GM12878 (cell line): ENCODE data around the gene FOXJ3. TPM values are rescaled to one million over a fixed set of nuclear protein-coding genes. Genes with fewer than 3 reads are reported as not detected.

Experiments
- ATAC-seq: fragments of 200-7000 bp; cut with Tn5 transposase; 3 replicates; pipeline ENCODE4 v1.9.1; 2020; ENCODE audit warnings: mild to moderate bottlenecking, moderate library complexity
- BruUV-seq: library from RNA; stranded (reverse); fragments of 400-500 nt; replicated peaks from 2 replicates; lab custom pipeline; 2021; lab: Mats Ljungman, UMichigan
- CTCF ChIA-PET: fragments of 300-600 bp; sonication (Branson Sonifier 250); formaldehyde crosslinking; extraction: SDS; loops from one replicate; lab custom pipeline; 2021; ENCODE audit warnings: inconsistent platforms; lab: Yijun Ruan, JAX
- POLR2A ChIA-PET: fragments of 350-600 bp; formaldehyde crosslinking; extraction: SDS; loops from one replicate; lab custom pipeline; 2021; ENCODE audit warnings: inconsistent platforms; lab: Charles Lee
- RAD21 ChIA-PET: fragments of 300-600 bp; sonication (Branson Sonifier 250); formaldehyde crosslinking; loops from one replicate; lab custom pipeline; 2023; ENCODE audit warnings: antibody characterized with exemption; ENCODE audit not compliant: unreplicated experiment; lab: Charles Lee
- SMC1A ChIA-PET: fragments of 300-600 bp; sonication (Branson Sonifier 250); formaldehyde crosslinking; loops from one replicate; lab custom pipeline; 2023; ENCODE audit not compliant: unreplicated experiment, uncharacterized antibody; lab: Charles Lee
- DNase-seq: peaks from one replicate; pipeline ENCODE4 v3.0.0-alpha.2; 2011; ENCODE audit warnings: low read depth, low spot score
- FAIRE-seq: peaks from 3 replicates; lab custom pipeline; 2011; peaks lifted over from hg19 to GRCh38; lab: Jason Lieb, UNC
- H2AFZ ChIP-seq: 2 replicates; pipeline ENCODE4 v1.6.0; 2011; ENCODE audit warnings: low read depth, low read length, control low read depth; ENCODE audit not compliant: control insufficient read depth
- H3K27ac ChIP-seq: 2 replicates; pipeline ENCODE4 v1.5.1; 2011; ENCODE audit warnings: control low read depth; ENCODE audit not compliant: control insufficient read depth, insufficient read depth
- H3K27me3 ChIP-seq, 2 experiments: replicated peaks in 1 of 2; 2 replicates each; pipeline versions ENCODE4 v1.6.0 to v1.6.1; 2011; ENCODE audit warnings: low read length in 1 of 2; ENCODE audit not compliant: control insufficient read depth in 2 of 2, insufficient read depth in 2 of 2
- H3K36me3 ChIP-seq, 2 experiments: 2 replicates each; pipeline ENCODE4 v1.5.1; 2011; ENCODE audit warnings: low read length in 1 of 2; ENCODE audit not compliant: control insufficient read depth in 2 of 2, insufficient read depth in 2 of 2
- H3K4me1 ChIP-seq: 2 replicates; pipeline ENCODE4 v1.6.1; 2011; ENCODE audit warnings: mild to moderate bottlenecking, low read length, moderate library complexity, mixed read lengths; ENCODE audit not compliant: control insufficient read depth, insufficient read depth
- H3K4me2 ChIP-seq: 2 replicates; pipeline ENCODE4 v1.6.0; 2011; ENCODE audit warnings: control low read depth; ENCODE audit not compliant: control insufficient read depth, insufficient read depth
- H3K4me3 ChIP-seq: fragments of 200-600 bp; sonication (generic); 2 replicates; pipeline ENCODE4 v1.5.1; 2016
- H3K79me2 ChIP-seq: 2 replicates; pipeline ENCODE4 v1.6.0; 2011; ENCODE audit warnings: low read length; ENCODE audit not compliant: control insufficient read depth, insufficient read depth
- H3K9ac ChIP-seq: 2 replicates; pipeline ENCODE4 v1.8.0; 2011; ENCODE audit warnings: low read length, control low read depth, mixed read lengths; ENCODE audit not compliant: control insufficient read depth, insufficient read depth
- H3K9me3 ChIP-seq: replicated peaks from 3 replicates; pipeline ENCODE4 v1.5.1; 2011; ENCODE audit warnings: mild to moderate bottlenecking, low read length; ENCODE audit not compliant: control insufficient read depth, insufficient read depth
- H4K20me1 ChIP-seq: 2 replicates; pipeline ENCODE4 v1.6.0; 2011; ENCODE audit not compliant: control insufficient read depth, insufficient read depth
- CBX3 ChIP-seq: fragments of 200-600 bp; sonication (generic); IDR thresholded peaks from 2 replicates; pipeline ENCODE4 v1.6.1; 2016; ENCODE audit warnings: low read depth, borderline replicate concordance
- IKZF2 ChIP-seq, 2 experiments: fragments of 450-650 bp; IDR thresholded peaks; 2 replicates each; pipeline ENCODE4 v1.6.1; 2017; ENCODE audit warnings: mild to moderate bottlenecking in 2 of 2, moderate library complexity in 2 of 2
- MEF2A ChIP-seq: IDR thresholded peaks from 2 replicates; pipeline ENCODE4 v1.6.1; 2011; ENCODE audit warnings: low read depth, mild to moderate bottlenecking, low read length, moderate library complexity; ENCODE audit not compliant: insufficient read depth
- NFYA ChIP-seq: IDR thresholded peaks from 2 replicates; pipeline ENCODE4 v1.6.1; 2011; ENCODE audit warnings: low read depth, mild to moderate bottlenecking, low read length, improper control_type of control experiment, borderline replicate concordance
- PML ChIP-seq: IDR thresholded peaks from 2 replicates; pipeline ENCODE4 v1.6.1; 2012; ENCODE audit warnings: low read length, inconsistent platforms
- RUNX3 ChIP-seq: IDR thresholded peaks from 2 replicates; pipeline ENCODE4 v1.6.1; 2012; ENCODE audit warnings: low read length, inconsistent platforms
- SMAD1 ChIP-seq: fragments of 450-650 bp; IDR thresholded peaks from 2 replicates; pipeline ENCODE4 v1.6.1; 2018; ENCODE audit warnings: mild to moderate bottlenecking, low read depth; ENCODE audit not compliant: partially characterized antibody
- SUZ12 ChIP-seq: fragments of 200-600 bp; sonication (generic); IDR thresholded peaks from one replicate; pipeline ENCODE4 v1.6.1; 2018; ENCODE audit warnings: antibody characterized with exemption, mild to moderate bottlenecking; ENCODE audit not compliant: unreplicated experiment
- WGBS: methylation state at CpG from one replicate; pipeline ENCODE4 v1.1.6; 2016; ENCODE audit warnings: low lambda C conversion rate; ENCODE audit not compliant: insufficient replicate concordance, insufficient coverage; ENCODE audit errors: missing lambda C conversion rate; 5-methylcytosine and 5-hydroxymethylcytosine counted together
- in situ Hi-C: fragments of 300-500 bp; cut with MboI; formaldehyde crosslinking; loops from 9 replicates; pipeline ENCODE4 v1.14.3; 2018; ENCODE audit warnings: mixed read lengths
- intact Hi-C: fragments of 100-400 bp; cut with micrococcal nuclease; formaldehyde crosslinking; loops from one replicate; pipeline ENCODE4 v1.14.2; 2022; ENCODE audit not compliant: unreplicated experiment
- polyA plus RNA-seq, 11 experiments: library from polyadenylated mRNA; depleted of rRNA in 4 of 11; unstranded in 6 of 11; stranded (reverse) in 5 of 11; fragments of >200 nt; fragmentation: Nextera tagmentation in 4 of 11; fragmentation: Illumina TruSeq in 1 of 11; extraction: Ambion mirVana in 4 of 11; extraction: Trizol in 1 of 11; gene quantifications; 1 replicate in 1 of 11; 2 replicates in 10 of 11; pipeline versions ENCODE4 v1.2.1 to v1.2.3, GENCODE V29; 2011 to 2016; ENCODE audit warnings: inconsistent platforms in 2 of 11, missing spikeins in 2 of 11, low read depth in 1 of 11
- total RNA-seq, 4 experiments: library from RNA; depleted of rRNA in 3 of 4; stranded (reverse); fragments of >200 nt in 3 of 4; fragmentation: Illumina TruSeq in 1 of 4; extraction: Trizol in 1 of 4; gene quantifications; 2 replicates each; pipeline versions ENCODE4 v1.2.1 to v1.2.3, GENCODE V29; 2013 to 2021
- TF ChIP-seq, protein P1 (sequence below): fragments of 450-650 bp; IDR thresholded peaks from 2 replicates; pipeline ENCODE4 v1.6.1; 2017; ENCODE audit warnings: mild to moderate bottlenecking, low read depth, inconsistent platforms; ENCODE audit not compliant: poor library complexity, severe bottlenecking
- TF ChIP-seq, protein P2 (sequence below): fragments of 450-650 bp; IDR thresholded peaks from 2 replicates; pipeline ENCODE4 v1.6.1; 2016; ENCODE audit warnings: mild to moderate bottlenecking
- TF ChIP-seq, protein P3 (sequence below): fragments of 450-650 bp; IDR thresholded peaks from 2 replicates; pipeline ENCODE4 v1.6.1; 2017; ENCODE audit warnings: low read depth, mild to moderate bottlenecking, moderate library complexity
- TF ChIP-seq, protein P4 (sequence below): fragments of 450-650 bp; IDR thresholded peaks from 2 replicates; pipeline ENCODE4 v1.6.1; 2017; ENCODE audit warnings: mild to moderate bottlenecking, moderate library complexity

The FOXJ3 gene
- total and polyA plus RNA-seq, 10 of the 15 experiments (the other 5 are each of a cell fraction or from before 2014, with no cell fraction given): 9.5 to 54.2 (median 24.7) TPM

DNA sequence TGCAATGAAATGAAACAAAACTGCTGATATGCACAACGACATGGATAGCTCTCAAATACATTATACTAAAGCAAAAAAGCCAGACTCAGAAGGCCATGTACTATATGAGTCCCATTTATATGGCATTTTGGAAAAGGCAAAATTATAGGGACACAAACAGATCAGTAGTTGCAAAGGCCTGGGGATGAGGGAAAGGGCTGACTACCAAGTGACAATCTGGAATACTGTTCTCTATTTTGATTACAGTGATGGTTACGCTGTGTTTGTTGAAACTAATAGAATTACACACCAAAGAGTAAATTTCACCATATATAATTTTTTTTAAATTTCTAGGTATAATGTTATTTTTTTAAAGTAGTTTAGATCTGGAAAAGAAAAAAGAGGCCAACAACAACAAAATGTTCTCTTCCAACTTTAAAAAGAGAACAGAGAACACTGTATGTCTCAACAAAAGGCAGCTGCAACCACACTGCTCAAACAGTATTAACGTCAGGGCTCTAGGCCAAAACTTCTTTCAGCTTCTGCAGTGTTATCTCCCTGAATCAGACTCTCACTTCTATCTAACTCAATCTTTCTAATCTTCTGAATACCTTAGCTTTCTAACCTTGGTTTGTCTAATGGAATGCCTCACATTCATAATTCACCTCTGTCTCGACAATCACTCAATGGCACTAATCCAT, 75.8 kb downstream of the FOXJ3 start:
- no peak overlapping the region for H3K4me3 ChIP-seq
- no peaks in the 10 kb centered on the region for H4K20me1 ChIP-seq
- in situ Hi-C loops (no loop called here), intact Hi-C loops (no loop called here)
- SMC1A ChIA-PET: interaction anchor here (1.2 to 2.8 kb wide), 5 partner anchors 22 to 252 kb away, joined by 3 to 8 read pairs (median 4); no protein-coding TSS in a partner anchor
- no peaks in the 10 kb centered on the region; the same call in none of the 3 replicates for H3K9me3 ChIP-seq
- 0 out of 2 replicates have a peak overlapping the region, but pooled peaks have one; percentile 3 for H3K9ac ChIP-seq
- H2AFZ ChIP-seq: no peak overlapping the region
- no TSS peak for BruUV-seq
- peak overlapping the region; percentile 66 for H3K27ac ChIP-seq
- peaks cover 51% of the 10 kb centered on the region for H3K79me2 ChIP-seq
- POLR2A ChIA-PET: interaction anchor here (1.3 kb wide), 1 partner anchor 11 kb away, joined by 3 read pairs; no protein-coding TSS in a partner anchor
- H3K4me1 ChIP-seq: peaks cover 33% of the 10 kb centered on the region
- CTCF ChIA-PET: interaction anchor here (0.9 to 2.2 kb wide), 3 partner anchors 11 to 19 kb away, joined by 3 to 6 read pairs (median 3); no protein-coding TSS in a partner anchor
- DNase-seq (peak; percentile 41), FAIRE-seq (peak; percentile 7), ATAC-seq (peak; percentile 89)
- no peaks in the 10 kb centered on the region for H3K27me3 ChIP-seq
- RAD21 ChIA-PET: interaction anchor here (0.8 to 1.6 kb wide), 3 partner anchors 11 to 299 kb away, joined by 3 to 6 read pairs (median 4); no protein-coding TSS in a partner anchor
- 69% methylated on average over 4 of the region's 4 CpGs for WGBS
- peak overlapping the region; percentile 67 for H3K4me2 ChIP-seq
- H3K36me3 ChIP-seq: no peaks in the 10 kb centered on the region
- TF ChIP-seq, protein P1, sequence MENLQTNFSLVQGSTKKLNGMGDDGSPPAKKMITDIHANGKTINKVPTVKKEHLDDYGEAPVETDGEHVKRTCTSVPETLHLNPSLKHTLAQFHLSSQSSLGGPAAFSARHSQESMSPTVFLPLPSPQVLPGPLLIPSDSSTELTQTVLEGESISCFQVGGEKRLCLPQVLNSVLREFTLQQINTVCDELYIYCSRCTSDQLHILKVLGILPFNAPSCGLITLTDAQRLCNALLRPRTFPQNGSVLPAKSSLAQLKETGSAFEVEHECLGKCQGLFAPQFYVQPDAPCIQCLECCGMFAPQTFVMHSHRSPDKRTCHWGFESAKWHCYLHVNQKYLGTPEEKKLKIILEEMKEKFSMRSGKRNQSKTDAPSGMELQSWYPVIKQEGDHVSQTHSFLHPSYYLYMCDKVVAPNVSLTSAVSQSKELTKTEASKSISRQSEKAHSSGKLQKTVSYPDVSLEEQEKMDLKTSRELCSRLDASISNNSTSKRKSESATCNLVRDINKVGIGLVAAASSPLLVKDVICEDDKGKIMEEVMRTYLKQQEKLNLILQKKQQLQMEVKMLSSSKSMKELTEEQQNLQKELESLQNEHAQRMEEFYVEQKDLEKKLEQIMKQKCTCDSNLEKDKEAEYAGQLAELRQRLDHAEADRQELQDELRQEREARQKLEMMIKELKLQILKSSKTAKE: peak; percentile 17
- no peak for TF ChIP-seq CBX3
- TF ChIP-seq RUNX3: peak; percentile 50
- TF ChIP-seq, protein P2, sequence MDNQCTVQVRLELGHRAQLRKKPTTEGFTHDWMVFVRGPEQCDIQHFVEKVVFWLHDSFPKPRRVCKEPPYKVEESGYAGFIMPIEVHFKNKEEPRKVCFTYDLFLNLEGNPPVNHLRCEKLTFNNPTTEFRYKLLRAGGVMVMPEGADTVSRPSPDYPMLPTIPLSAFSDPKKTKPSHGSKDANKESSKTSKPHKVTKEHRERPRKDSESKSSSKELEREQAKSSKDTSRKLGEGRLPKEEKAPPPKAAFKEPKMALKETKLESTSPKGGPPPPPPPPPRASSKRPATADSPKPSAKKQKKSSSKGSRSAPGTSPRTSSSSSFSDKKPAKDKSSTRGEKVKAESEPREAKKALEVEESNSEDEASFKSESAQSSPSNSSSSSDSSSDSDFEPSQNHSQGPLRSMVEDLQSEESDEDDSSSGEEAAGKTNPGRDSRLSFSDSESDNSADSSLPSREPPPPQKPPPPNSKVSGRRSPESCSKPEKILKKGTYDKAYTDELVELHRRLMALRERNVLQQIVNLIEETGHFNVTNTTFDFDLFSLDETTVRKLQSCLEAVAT: 0 out of 2 replicates have a peak, but pooled peaks have one; percentile 17
- no peak for TF ChIP-seq MEF2A
- TF ChIP-seq SMAD1: no peak
- TF ChIP-seq PML: no peak
- TF ChIP-seq, protein P3, sequence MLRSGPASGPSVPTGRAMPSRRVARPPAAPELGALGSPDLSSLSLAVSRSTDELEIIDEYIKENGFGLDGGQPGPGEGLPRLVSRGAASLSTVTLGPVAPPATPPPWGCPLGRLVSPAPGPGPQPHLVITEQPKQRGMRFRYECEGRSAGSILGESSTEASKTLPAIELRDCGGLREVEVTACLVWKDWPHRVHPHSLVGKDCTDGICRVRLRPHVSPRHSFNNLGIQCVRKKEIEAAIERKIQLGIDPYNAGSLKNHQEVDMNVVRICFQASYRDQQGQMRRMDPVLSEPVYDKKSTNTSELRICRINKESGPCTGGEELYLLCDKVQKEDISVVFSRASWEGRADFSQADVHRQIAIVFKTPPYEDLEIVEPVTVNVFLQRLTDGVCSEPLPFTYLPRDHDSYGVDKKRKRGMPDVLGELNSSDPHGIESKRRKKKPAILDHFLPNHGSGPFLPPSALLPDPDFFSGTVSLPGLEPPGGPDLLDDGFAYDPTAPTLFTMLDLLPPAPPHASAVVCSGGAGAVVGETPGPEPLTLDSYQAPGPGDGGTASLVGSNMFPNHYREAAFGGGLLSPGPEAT: no peak
- no peak for TF ChIP-seq NFYA
- peak in 1 of 2 experiments; percentile 38; a peak in 1 of 4 replicates for TF ChIP-seq IKZF2 (IDR thresholded peaks at IDR 0.05)
- no peak for TF ChIP-seq SUZ12
- TF ChIP-seq, protein P4, sequence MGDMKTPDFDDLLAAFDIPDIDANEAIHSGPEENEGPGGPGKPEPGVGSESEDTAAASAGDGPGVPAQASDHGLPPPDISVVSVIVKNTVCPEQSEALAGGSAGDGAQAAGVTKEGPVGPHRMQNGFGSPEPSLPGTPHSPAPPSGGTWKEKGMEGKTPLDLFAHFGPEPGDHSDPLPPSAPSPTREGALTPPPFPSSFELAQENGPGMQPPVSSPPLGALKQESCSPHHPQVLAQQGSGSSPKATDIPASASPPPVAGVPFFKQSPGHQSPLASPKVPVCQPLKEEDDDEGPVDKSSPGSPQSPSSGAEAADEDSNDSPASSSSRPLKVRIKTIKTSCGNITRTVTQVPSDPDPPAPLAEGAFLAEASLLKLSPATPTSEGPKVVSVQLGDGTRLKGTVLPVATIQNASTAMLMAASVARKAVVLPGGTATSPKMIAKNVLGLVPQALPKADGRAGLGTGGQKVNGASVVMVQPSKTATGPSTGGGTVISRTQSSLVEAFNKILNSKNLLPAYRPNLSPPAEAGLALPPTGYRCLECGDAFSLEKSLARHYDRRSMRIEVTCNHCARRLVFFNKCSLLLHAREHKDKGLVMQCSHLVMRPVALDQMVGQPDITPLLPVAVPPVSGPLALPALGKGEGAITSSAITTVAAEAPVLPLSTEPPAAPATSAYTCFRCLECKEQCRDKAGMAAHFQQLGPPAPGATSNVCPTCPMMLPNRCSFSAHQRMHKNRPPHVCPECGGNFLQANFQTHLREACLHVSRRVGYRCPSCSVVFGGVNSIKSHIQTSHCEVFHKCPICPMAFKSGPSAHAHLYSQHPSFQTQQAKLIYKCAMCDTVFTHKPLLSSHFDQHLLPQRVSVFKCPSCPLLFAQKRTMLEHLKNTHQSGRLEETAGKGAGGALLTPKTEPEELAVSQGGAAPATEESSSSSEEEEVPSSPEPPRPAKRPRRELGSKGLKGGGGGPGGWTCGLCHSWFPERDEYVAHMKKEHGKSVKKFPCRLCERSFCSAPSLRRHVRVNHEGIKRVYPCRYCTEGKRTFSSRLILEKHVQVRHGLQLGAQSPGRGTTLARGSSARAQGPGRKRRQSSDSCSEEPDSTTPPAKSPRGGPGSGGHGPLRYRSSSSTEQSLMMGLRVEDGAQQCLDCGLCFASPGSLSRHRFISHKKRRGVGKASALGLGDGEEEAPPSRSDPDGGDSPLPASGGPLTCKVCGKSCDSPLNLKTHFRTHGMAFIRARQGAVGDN: 0 out of 2 replicates have a peak, but pooled peaks have one; percentile 45
